Stimulated activated CD4-positive, alpha-beta T cell treated with anti-CD3 and anti-CD28 coated beads, Interleukin-1b, Interleukin-23, amount 100 ng/mL, for 24 hours (primary cell): Measurements from ENCODE around the gene PDK4.
"Not testable (repeated sequence)": the region's sequence is repeated elsewhere in the genome, so short reads cannot be mapped to it uniquely, and the experiment has no call there.

Experiments
- DNase-seq, 4 experiments: peaks; one replicate each; pipeline ENCODE4 v3.0.0-alpha.2; 2020; ENCODE audit warnings: low read depth in 4 of 4, low spot score in 1 of 4

PDK4 gene

GRCh38 chr7:95578299-95578855 lies 17.9 kb downstream of the PDK4 start:
- DNase-seq, result no peak

DNA sequence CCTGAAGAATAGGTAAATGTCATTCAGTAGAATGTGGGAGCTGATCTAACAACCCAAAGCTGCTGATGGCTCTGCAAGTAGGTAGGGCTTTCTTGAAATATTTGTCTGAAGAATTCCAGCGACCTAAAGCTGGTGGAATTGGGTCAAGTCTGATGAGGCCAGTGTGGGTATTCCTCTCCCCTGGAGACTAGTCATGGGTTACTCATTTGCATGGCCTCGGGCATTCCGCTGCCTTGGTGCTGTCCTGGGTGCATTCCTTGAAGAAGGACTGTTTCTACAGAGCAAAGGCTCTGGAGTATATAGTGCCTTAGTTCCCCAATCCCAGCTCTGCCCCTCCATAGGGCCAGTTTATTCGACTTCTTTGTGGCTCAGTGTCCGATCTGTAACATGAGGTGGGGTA lies 19.2 kb downstream of the PDK4 start:
- DNase-seq, result no peak

GRCh38 chr7:95569720-95570119 lies 26.6 kb downstream of the PDK4 start:
- DNase-seq, result no peak

GRCh38 chr7:95560674-95561073 lies 35.6 kb downstream of the PDK4 start:
- no peak for DNase-seq

DNA sequence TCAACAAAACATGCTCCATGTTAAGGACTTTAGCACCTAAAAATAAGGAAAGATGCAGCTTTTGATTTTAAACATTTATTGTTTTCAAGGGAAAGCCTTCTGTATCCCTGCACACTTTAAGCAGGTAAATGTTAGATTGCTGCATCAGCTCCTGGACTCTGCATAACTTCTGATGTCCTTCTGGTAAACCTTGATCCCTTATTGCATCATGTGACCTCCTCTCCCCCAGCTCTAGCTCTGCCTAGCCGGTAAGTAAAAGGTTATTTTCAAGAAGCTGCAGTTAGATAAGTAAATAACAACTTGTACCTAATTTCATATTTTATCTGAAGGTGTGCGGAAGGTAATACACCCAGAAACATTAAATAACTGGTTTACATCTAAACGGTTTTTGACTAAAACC lies 37.5 kb downstream of the PDK4 start:
- no peak for DNase-seq

GRCh38 chr7:95556777-95557176 lies 39.5 kb downstream of the PDK4 start:
- DNase-seq, result no peak

DNA sequence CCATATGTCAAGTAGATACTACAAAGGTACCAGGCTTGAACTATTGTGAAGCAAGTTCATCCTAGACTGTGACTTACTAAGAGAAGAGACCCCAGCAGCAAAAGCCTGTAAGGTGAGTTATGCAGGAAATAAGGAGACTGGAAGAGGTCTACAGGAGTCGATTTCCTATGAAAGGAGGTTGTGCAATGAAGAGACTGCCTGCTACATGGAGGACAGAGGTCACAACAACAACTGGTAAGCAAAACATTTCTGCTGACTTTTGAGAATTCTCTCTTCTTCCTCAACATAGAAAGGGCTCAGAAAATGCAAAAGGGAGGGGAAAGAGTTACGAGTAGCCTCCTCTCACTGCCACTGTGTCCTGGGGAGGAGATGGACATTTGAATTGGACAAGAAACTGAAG lies 42.4 kb downstream of the PDK4 start:
- no peak for DNase-seq

- not testable (repeated sequence) for DNase-seq
Measured at GRCh38 chr7:95552010-95552926, 44.0 kb downstream of the PDK4 start.

- no peak for DNase-seq
Measured at GRCh38 chr7:95550546-95550945, 45.8 kb downstream of the PDK4 start.

DNA sequence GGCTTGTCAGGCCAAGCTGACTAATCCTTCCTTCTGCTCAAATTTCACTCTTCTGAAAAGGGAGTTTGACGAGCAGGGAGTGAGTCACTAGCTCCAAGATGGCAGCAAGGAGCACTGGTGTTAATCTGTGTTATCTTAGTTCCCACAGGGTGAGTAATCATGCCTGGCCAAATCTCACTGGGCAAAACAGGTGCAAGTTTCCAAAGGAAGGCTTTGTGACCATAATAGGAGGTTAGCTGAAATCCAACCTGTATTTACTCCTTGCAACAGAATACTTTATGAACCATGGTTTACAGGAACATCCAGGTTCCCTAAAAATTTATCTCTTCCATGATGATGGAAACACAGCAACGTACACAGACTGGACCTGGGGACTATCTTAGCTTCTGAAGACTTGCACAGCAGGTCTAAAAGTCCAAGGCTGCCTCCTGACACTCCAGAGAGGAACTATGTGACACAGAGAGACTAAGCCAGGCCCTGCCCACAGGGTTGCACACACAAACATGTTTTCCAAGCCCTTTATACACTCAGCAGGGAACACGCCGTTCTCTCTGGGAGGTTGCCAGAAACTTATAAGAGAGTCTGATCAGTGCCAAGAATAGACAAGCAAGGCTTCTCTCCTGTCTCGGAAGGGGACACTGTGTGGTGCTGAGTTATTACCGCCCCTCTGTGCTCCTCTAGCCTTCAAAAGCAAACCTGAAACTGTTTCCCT lies 46.3 kb downstream of the PDK4 start:
- no peak for DNase-seq

GRCh38 chr7:95547361-95548348 lies 48.7 kb downstream of the PDK4 start:
- no peak for DNase-seq

DNA sequence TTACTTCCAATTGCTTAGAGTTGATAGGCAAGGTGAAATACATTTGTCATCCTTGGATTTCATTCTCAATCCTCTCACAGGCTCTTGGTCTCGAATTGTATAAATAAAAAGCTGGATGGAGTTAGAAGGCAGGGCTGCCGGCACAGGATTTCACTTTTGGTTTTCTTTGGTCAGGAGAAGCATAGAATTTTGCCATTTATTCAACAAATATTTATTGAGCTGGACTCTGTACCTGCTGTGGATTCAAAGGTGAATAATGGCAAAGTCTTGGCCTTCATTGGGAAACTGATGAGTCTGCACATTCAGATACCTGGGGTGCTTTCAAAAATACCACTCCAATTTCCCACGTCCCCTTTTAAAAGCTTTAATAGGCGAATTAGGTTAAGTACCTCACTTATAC lies 49.7 kb downstream of the PDK4 start:
- no peak for DNase-seq

DNA sequence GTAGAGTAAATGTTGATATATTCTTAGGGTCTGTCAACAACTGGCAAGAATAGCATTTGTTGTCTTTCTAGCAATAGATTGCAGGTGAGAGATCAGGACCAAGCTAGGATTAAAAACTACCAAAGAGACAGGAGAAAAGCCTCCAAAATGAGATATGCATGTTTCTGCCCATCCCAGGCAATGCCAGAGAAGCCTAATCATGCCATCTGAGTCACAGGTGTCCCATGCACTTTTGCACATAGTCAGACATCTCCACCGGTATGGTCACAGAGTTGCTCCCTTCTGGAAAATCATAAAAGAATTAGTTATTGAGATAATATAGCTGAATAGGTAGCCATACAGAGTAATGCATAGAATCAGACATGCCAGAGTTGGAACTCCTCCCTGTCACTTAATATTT lies 50.6 kb downstream of the PDK4 start:
- DNase-seq, result no peak

DNA sequence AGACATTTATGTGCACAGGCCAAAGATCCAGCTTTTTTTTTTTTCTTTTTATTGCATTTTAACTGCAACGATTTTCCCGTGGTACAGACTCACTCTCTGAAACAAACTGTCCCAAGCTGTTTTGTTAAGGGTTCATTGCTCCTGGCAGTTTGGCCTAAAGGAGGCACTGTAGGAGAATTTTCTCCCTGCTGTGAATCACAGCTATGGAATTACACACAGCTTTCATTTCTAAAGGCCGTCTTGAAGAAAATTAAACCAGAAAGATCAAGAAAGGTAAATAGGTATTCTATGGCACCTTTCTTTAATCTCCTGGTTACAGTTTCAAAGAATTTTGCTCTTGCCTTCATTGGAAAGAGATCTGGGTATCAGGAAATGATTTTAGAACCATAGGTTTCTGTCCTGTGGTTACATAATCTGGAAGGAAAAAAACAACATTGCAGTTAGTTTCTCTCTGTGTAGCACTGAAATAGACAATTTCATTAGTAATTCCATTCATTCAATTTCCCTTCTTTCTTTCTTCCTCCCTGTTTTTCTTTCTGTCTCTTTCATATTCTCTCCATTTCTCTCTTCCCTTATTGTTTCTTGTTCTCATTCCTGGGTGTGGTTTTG lies 51.2 kb downstream of the PDK4 start:
- no peak for DNase-seq

GRCh38 chr7:95544171-95544570 lies 52.1 kb downstream of the PDK4 start:
- DNase-seq, result no peak

GRCh38 chr7:95543312-95543711 lies 53.0 kb downstream of the PDK4 start:
- DNase-seq, result no peak

DNA sequence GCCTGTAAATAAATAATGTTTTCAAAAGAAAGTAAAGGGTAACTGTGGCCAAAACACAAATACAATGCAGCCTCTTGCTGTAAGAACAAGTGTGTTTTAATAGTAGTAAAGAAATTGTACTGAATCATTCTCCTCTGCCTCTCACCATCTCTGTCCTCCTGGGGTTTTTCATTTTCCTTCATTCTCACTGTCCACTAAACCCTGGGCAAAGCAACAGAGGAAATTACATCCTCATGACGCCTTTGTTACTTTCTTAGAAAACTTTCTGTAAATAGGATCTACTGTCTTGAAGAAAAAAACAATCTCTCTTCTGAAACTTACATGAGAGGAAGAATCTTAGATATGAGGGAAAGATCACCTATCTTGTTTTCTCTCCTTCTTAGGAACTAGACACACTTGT lies 56.0 kb downstream of the PDK4 start:
- no peak for DNase-seq

DNA sequence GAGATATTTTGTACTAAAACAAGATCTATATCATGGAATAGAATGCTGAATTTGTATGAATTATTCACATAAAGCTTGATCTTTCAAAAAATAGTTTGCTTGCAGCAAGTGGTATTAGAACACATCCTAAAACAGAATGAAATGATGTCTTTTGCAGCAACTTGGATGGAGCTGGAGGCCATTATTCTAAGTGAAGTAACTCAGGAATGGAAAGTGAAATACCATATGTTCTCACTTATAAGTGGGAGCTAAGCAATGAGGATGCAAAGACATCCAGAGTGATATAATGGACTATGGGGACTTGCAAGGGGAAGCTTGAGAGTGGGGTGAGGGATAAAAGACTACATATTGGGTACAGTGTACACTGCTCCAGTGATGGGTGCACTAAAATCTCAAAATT lies 56.9 kb downstream of the PDK4 start:
- DNase-seq, result no peak

DNA sequence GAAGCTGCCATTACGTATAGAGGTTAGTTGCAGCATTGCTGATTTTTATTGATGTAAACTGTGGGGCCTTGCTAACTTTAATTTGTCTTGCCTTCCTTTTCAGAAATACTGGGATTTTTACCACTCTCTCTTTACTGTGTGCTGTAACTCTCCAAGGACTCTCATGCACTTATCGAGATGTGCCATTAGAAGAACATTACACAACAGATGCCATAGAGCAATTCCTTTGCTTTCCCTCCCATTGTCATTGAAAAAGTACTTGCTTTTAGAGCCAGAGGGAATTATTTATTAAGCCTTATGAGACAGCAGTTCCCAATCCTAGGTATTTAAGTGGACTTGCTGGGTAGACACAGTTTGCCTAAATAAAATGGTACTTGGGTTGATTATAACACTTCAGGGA lies 58.8 kb downstream of the PDK4 start:
- DNase-seq, result no peak

DNA sequence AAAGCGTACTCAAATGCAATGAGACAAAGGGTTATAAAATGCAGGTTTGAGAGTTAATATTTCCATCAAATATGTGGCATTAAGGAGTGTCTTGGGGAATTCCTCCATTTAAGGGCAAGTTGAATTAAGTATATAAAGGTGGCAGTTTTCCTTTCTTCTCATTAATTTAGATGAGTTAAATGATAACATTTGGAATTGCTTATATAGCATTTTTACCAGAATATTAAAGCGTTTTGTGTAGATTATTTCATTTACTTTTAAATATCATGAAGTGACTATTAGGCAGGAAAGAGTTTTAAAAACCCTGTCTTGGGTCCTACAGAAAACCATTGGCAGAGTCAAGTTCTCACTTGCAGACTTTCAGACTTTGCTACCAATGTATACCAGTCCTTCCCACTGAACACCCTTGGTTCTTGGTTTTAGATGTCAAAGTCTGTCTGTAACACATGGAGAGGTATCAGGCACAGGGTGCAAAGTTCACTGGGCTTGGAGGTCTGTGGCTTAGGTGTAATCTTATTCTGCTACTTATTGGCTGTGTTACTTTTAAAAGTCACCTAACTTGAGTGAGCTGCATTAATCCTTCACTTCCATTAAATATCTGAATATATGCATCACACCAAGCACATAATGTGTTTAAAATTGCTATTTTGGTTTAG lies 59.5 kb downstream of the PDK4 start:
- no peak for DNase-seq
